CD14-positive monocyte (primary cell): ENCODE data around the gene SEMA5B. TPM values are rescaled to one million over a fixed set of nuclear protein-coding genes. Genes with fewer than 3 reads are reported as not detected.
A peak's percentile ranks its signal among the peaks of the same experiment; 100 is the strongest.

Experiments used
- DNase-seq, 3 donors: peaks; one replicate each; pipeline ENCODE4 v3.0.0-alpha.2; 2011 to 2022
- H2AFZ ChIP-seq: 2 replicates; pipeline ENCODE4 v1.6.0; 2012; ENCODE audit warnings: mild to moderate bottlenecking, low read depth, low read length, inconsistent platforms; ENCODE audit not compliant: insufficient read depth, poor library complexity, severe bottlenecking
- H3K27ac ChIP-seq, 2 donors: 1 replicate in 1 of 2; 2 replicates in 1 of 2; pipeline ENCODE4 v1.5.1; 2012 to 2013; ENCODE audit warnings: low read length in 2 of 2, control low read depth in 1 of 2, inconsistent platforms in 1 of 2, low read depth in 1 of 2, mild to moderate bottlenecking in 1 of 2
- H3K27me3 ChIP-seq, 2 donors: one replicate each; pipeline versions ENCODE4 v1.6.0 to v1.6.1; 2011 to 2013; ENCODE audit warnings: low read length in 2 of 2; ENCODE audit not compliant: control insufficient read depth in 2 of 2, insufficient read depth in 2 of 2
- H3K36me3 ChIP-seq, 2 donors: replicated peaks in 1 of 2; 1 replicate in 1 of 2; 2 replicates in 1 of 2; pipeline versions ENCODE4 v1.5.1 to v1.6.1; 2012 to 2013; ENCODE audit warnings: low read length in 2 of 2, control low read depth in 1 of 2, inconsistent platforms in 1 of 2, mild to moderate bottlenecking in 1 of 2; ENCODE audit not compliant: insufficient read depth in 2 of 2, control insufficient read depth in 1 of 2
- H3K4me1 ChIP-seq, 2 donors: 1 replicate in 1 of 2; 2 replicates in 1 of 2; pipeline versions ENCODE4 v1.5.1 to v1.6.1; 2012 to 2013; ENCODE audit warnings: low read length in 2 of 2, control low read depth in 1 of 2, inconsistent platforms in 1 of 2, mild to moderate bottlenecking in 1 of 2, moderate library complexity in 1 of 2; ENCODE audit not compliant: insufficient read depth in 2 of 2, control insufficient read depth in 1 of 2
- H3K4me2 ChIP-seq: replicated peaks from 2 replicates; pipeline ENCODE3; 2012; ENCODE audit warnings: low read length, moderate library complexity, mild to moderate bottlenecking; ENCODE audit not compliant: poor library complexity, severe bottlenecking; ENCODE audit errors: extremely low read depth
- H3K4me3 ChIP-seq, 3 experiments: fragments of 200-600 bp in 1 of 3; sonication (generic) in 1 of 3; replicated peaks in 1 of 3; 1 replicate in 2 of 3; 2 replicates in 1 of 3; pipeline ENCODE4 v1.5.1; 2011 to 2013; ENCODE audit warnings: low read length in 3 of 3, mild to moderate bottlenecking in 3 of 3, control low read depth in 2 of 3, low read depth in 2 of 3, inconsistent platforms in 1 of 3, moderate library complexity in 1 of 3
- H3K79me2 ChIP-seq: 2 replicates; pipeline ENCODE4 v1.6.0; 2012; ENCODE audit warnings: mild to moderate bottlenecking, control low read depth, inconsistent platforms, low read length, moderate library complexity; ENCODE audit not compliant: insufficient read depth
- H3K9ac ChIP-seq: 2 replicates; pipeline ENCODE4 v1.6.0; 2017; ENCODE audit warnings: low read length, mild to moderate bottlenecking; ENCODE audit not compliant: insufficient read depth, poor library complexity, severe bottlenecking
- H3K9me3 ChIP-seq, 2 donors: replicated peaks in 1 of 2; 1 replicate in 1 of 2; 2 replicates in 1 of 2; pipeline versions ENCODE4 v1.5.1 to v1.6.1; 2012 to 2013; ENCODE audit warnings: low read length in 2 of 2, control low read depth in 1 of 2; ENCODE audit not compliant: control insufficient read depth in 1 of 2, insufficient read depth in 1 of 2
- H4K20me1 ChIP-seq: 2 replicates; pipeline ENCODE4 v1.6.0; 2012; ENCODE audit warnings: mild to moderate bottlenecking, low read length, control low read depth, moderate library complexity; ENCODE audit not compliant: insufficient read depth
- H3K27ac Mint-ChIP-seq, 7 donors: one replicate each; pipeline ENCODE4 v1.8.0; 2020; ENCODE audit warnings: mild to moderate bottlenecking in 7 of 7, mixed read lengths in 7 of 7, moderate library complexity in 6 of 7, inconsistent platforms in 2 of 7
- H3K27me3 Mint-ChIP-seq, 3 donors: one replicate each; pipeline ENCODE4 v1.8.0; 2021 to 2022; ENCODE audit warnings: low read depth in 3 of 3, mild to moderate bottlenecking in 3 of 3, mixed read lengths in 3 of 3, moderate library complexity in 3 of 3, inconsistent platforms in 1 of 3
- H3K36me3 Mint-ChIP-seq, 2 donors: one replicate each; pipeline ENCODE4 v1.8.0; 2020; ENCODE audit warnings: mixed read lengths in 2 of 2, inconsistent platforms in 1 of 2, mild to moderate bottlenecking in 1 of 2
- H3K4me1 Mint-ChIP-seq: one replicate; pipeline ENCODE4 v1.8.0; 2020; ENCODE audit warnings: mild to moderate bottlenecking, mixed read lengths
- H3K4me3 Mint-ChIP-seq, 2 donors: one replicate each; pipeline ENCODE4 v1.8.0; 2020; ENCODE audit warnings: mild to moderate bottlenecking in 2 of 2, mixed read lengths in 2 of 2, moderate library complexity in 1 of 2
- H3K9me3 Mint-ChIP-seq, 7 donors: one replicate each; pipeline ENCODE4 v1.8.0; 2020 to 2022; ENCODE audit warnings: mixed read lengths in 7 of 7, mild to moderate bottlenecking in 6 of 7, moderate library complexity in 6 of 7, inconsistent platforms in 2 of 7
- CTCF ChIP-seq: fragments of 200-600 bp; IDR thresholded peaks from one replicate; pipeline ENCODE4 v1.8.0; 2022; ENCODE audit warnings: antibody characterized with exemption, mild to moderate bottlenecking
- WGBS: methylation state at CpG from one replicate; pipeline ENCODE4 v1.1.5; 2013; ENCODE audit warnings: missing lambda C conversion rate; ENCODE audit not compliant: insufficient coverage; 5-methylcytosine and 5-hydroxymethylcytosine counted together
- intact Hi-C, 2 donors: fragments of 100-400 bp; cut with micrococcal nuclease; formaldehyde crosslinking; loops; one replicate each; pipeline versions ENCODE4 v1.15.0 to v1.15.1; 2023
- polyA plus RNA-seq, 3 donors: library from polyadenylated mRNA; depleted of rRNA in 1 of 3; unstranded in 2 of 3; stranded (reverse) in 1 of 3; fragments of 300-500 nt in 2 of 3; fragments of >200 nt in 1 of 3; fragmentation: Illumina TruSeq in 2 of 3; gene quantifications; 1 replicate in 2 of 3; 2 replicates in 1 of 3; pipeline ENCODE4 v1.2.3, GENCODE V29; 2012 to 2021

Gene SEMA5B
- polyA plus RNA-seq, 3 donors = not detected

GRCh38 chr3:122975924-122976293 is 51.7 kb downstream of the SEMA5B start:
- H3K27ac Mint-ChIP-seq = no peak overlapping the region
- Histone ChIP-seq H3K36me3 (no peaks in the 10 kb centered on the region), H3K9me3 (no peaks in the 10 kb centered on the region), H3K4me3 (no peak overlapping the region), H3K9ac (no peak overlapping the region), H3K4me1 (no peaks in the 10 kb centered on the region), H3K4me2 (no peak overlapping the region), H3K79me2 (no peaks in the 10 kb centered on the region), H4K20me1 (no peaks in the 10 kb centered on the region), H3K27me3 (no peaks in the 10 kb centered on the region), H3K27ac (no peak overlapping the region), H2AFZ (no peak overlapping the region)
- no peaks in the 10 kb centered on the region for H3K9me3 Mint-ChIP-seq
- peak in 2 of 3 donors; percentile 1 to 5 for DNase-seq
- intact Hi-C loops = no loop called here
- H3K4me3 Mint-ChIP-seq = peak overlapping the region in 1 of 2 donors; percentile 18
- H3K27me3 Mint-ChIP-seq = peaks cover 5 to 11% (median 7%) of the 10 kb centered on the region in 3 donors
- H3K4me1 Mint-ChIP-seq = peaks cover 22% of the 10 kb centered on the region
- no peaks in the 10 kb centered on the region for H3K36me3 Mint-ChIP-seq
- WGBS = 33% methylated on average over 4 of the region's 4 CpGs
- no peak for TF ChIP-seq CTCF

GRCh38 chr3:122975163-122975923 is 52.2 kb downstream of the SEMA5B start:
- H3K9ac ChIP-seq = no peak overlapping the region
- TF ChIP-seq CTCF = no peak
- no peaks in the 10 kb centered on the region for H3K27me3 ChIP-seq
- Mint-ChIP-seq H3K9me3 (no peaks in the 10 kb centered on the region), H3K27ac (no peak overlapping the region), H3K4me1 (peaks cover 22% of the 10 kb centered on the region), H3K36me3 (no peaks in the 10 kb centered on the region), H3K27me3 (peaks cover 5 to 11% (median 7%) of the 10 kb centered on the region in 3 donors), H3K4me3 (peak overlapping the region in 1 of 2 donors; percentile 23)
- H3K4me1 ChIP-seq = no peaks in the 10 kb centered on the region
- no peaks in the 10 kb centered on the region for H3K79me2 ChIP-seq
- H4K20me1 ChIP-seq = no peaks in the 10 kb centered on the region
- WGBS = 30% methylated on average over 7 of the region's 12 CpGs
- no peak for DNase-seq
- no peak overlapping the region for H2AFZ ChIP-seq
- no peak overlapping the region for H3K4me3 ChIP-seq
- H3K36me3 ChIP-seq = no peaks in the 10 kb centered on the region
- H3K4me2 ChIP-seq = no peak overlapping the region
- H3K9me3 ChIP-seq = no peaks in the 10 kb centered on the region
- no peak overlapping the region for H3K27ac ChIP-seq
- intact Hi-C loops = no loop called here
